Kidney (tissue), 14 donors: ENCODE measurements around the gene PEX5L. TPM values are rescaled to one million over a fixed set of nuclear protein-coding genes. Genes with fewer than 3 reads are reported as not detected.

Source experiments
- DNase-seq, 5 donors: peaks; one replicate each; pipeline ENCODE4 v3.0.0-alpha.2; 2013 to 2020
- FAIRE-seq: peaks from 2 replicates; lab custom pipeline; 2012; peaks lifted over from hg19 to GRCh38; lab: Jason Lieb, UNC
- H3K27ac ChIP-seq, 2 donors: one replicate each; pipeline ENCODE4 v1.7.0; 2013; ENCODE audit warnings: low read depth in 2 of 2, low read length in 2 of 2, inconsistent platforms in 1 of 2
- H3K27me3 ChIP-seq: one replicate; pipeline ENCODE4 v1.7.1; 2013; ENCODE audit warnings: low read length, inconsistent platforms; ENCODE audit not compliant: control insufficient read depth, insufficient read depth
- H3K36me3 ChIP-seq, 3 donors: one replicate each; pipeline versions ENCODE4 v1.7.0 to v1.7.1; 2013; ENCODE audit warnings: low read length in 3 of 3, control low read depth in 1 of 3, inconsistent platforms in 1 of 3; ENCODE audit not compliant: insufficient read depth in 3 of 3, control insufficient read depth in 2 of 3
- H3K4me1 ChIP-seq, 3 donors: one replicate each; pipeline versions ENCODE4 v1.7.0 to v1.7.1; 2013; ENCODE audit warnings: low read length in 3 of 3, inconsistent platforms in 1 of 3, low read depth in 1 of 3; ENCODE audit not compliant: control insufficient read depth in 2 of 3, insufficient read depth in 2 of 3
- H3K4me3 ChIP-seq, 3 donors: one replicate each; pipeline versions ENCODE4 v1.7.0 to v1.8.1; 2013; ENCODE audit warnings: low read length in 3 of 3, control low read depth in 1 of 3, inconsistent platforms in 1 of 3
- H3K9ac ChIP-seq, 3 donors: one replicate each; pipeline versions ENCODE4 v1.7.0 to v1.7.1; 2013; ENCODE audit warnings: low read length in 3 of 3, control low read depth in 1 of 3, inconsistent platforms in 1 of 3
- H3K9me3 ChIP-seq, 3 donors: one replicate each; pipeline versions ENCODE4 v1.7.0 to v1.7.1; 2013; ENCODE audit warnings: low read length in 3 of 3, control low read depth in 1 of 3, inconsistent platforms in 1 of 3; ENCODE audit not compliant: control insufficient read depth in 2 of 3, insufficient read depth in 1 of 3
- intact Hi-C: fragments of 100-400 bp; cut with DNase I; formaldehyde crosslinking; loops from one replicate; pipeline ENCODE4 v1.11.1; 2022
- polyA plus RNA-seq: library from polyadenylated mRNA; stranded (reverse); fragments of 350-450 nt; fragmentation: Illumina TruSeq; extraction: RNeasy Lipid Tissue Mini Kit (QIAGEN cat#74804); gene quantifications from one replicate; pipeline ENCODE4 v1.2.3, GENCODE V29; 2014; ENCODE audit warnings: low read depth, low replicate concordance; ENCODE audit not compliant: insufficient read depth
- total RNA-seq: library from RNA; stranded (reverse); fragmentation: NEBNext Ultra II Directional; extraction: Animal tissue kit (Norgen Biotek cat#: 25700); gene quantifications from one replicate; pipeline ENCODE4 v1.2.1, GENCODE V29; 2021
- TF ChIP-seq, protein P1 (sequence below): IDR thresholded peaks from 3 replicates; pipeline ENCODE4 v1.5.1; 2012; ENCODE audit warnings: mild to moderate bottlenecking, moderate library complexity, borderline replicate concordance; ENCODE audit not compliant: insufficient read depth; ENCODE audit errors: extremely low read depth
- donor health status: control.
- donor health status: control.
- donor health status: control.
- donor health status: control.
- donor health status: control.
- donor health status: DM: yes; HTN: yes; CAD: no.
- donor health status: Normal renal cell carcinoma (clear cell type).

PEX5L gene
- total and polyA plus RNA-seq, 2 donors from 2014 or later = 0.32 TPM; not detected in 1

DNA sequence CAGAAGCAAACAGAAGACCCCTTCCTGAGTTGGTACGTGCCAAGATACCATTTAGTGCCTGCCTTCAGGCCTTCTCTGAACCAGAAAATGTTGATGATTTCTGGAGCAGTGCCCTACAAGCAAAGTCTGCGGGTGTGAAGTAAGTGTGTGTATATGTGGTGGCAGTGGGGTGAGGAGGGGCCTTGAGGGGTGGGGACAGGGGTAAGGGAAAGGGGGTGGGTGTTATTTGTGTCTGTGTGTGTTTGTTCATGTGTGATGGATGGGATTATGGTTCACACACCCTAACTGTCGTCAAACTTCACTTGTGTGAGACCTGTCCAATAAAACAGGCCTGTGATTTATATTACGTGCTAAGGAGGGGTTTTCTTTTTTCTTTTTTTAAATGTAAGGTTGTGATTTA is 291.7 kb downstream of the PEX5L start:
- Histone ChIP-seq H3K9ac (no peak overlapping the region), H3K27me3 (no peaks in the 10 kb centered on the region), H3K4me1 (no peaks in the 10 kb centered on the region), H3K27ac (no peak overlapping the region), H3K4me3 (no peak overlapping the region), H3K9me3 (no peaks in the 10 kb centered on the region), H3K36me3 (peaks cover 0 to 13% (median 0%) of the 10 kb centered on the region in 3 donors)
- DNase-seq (no peak), FAIRE-seq (no peak)
- intact Hi-C loops = no loop called here
- TF ChIP-seq, protein P1, sequence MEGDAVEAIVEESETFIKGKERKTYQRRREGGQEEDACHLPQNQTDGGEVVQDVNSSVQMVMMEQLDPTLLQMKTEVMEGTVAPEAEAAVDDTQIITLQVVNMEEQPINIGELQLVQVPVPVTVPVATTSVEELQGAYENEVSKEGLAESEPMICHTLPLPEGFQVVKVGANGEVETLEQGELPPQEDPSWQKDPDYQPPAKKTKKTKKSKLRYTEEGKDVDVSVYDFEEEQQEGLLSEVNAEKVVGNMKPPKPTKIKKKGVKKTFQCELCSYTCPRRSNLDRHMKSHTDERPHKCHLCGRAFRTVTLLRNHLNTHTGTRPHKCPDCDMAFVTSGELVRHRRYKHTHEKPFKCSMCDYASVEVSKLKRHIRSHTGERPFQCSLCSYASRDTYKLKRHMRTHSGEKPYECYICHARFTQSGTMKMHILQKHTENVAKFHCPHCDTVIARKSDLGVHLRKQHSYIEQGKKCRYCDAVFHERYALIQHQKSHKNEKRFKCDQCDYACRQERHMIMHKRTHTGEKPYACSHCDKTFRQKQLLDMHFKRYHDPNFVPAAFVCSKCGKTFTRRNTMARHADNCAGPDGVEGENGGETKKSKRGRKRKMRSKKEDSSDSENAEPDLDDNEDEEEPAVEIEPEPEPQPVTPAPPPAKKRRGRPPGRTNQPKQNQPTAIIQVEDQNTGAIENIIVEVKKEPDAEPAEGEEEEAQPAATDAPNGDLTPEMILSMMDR = no peak
